Prostate gland (tissue), 2 donors: ENCODE results near the gene CRYBG1.

ENCODE experiments used
- CTCF ChIP-seq, 4 experiments: fragments of 200-600 bp in 2 of 4; fragments of 450-650 bp in 2 of 4; sonication (generic) in 2 of 4; IDR thresholded peaks; 1 replicate in 3 of 4; 2 replicates in 1 of 4; pipeline ENCODE4 v1.5.1; 2016 to 2019; ENCODE audit warnings: antibody characterized with exemption in 4 of 4, mild to moderate bottlenecking in 2 of 4, moderate library complexity in 2 of 4
- POLR2A ChIP-seq: fragments of 450-650 bp; IDR thresholded peaks from one replicate; pipeline ENCODE4 v1.6.1; 2016; ENCODE audit warnings: antibody characterized with exemption, mild to moderate bottlenecking

- TF ChIP-seq CTCF (IDR thresholded peaks at IDR 0.05) (no peak), POLR2A (no peak)
Observed at GRCh38 chr6:106474466-106474865, 113.9 kb downstream of the CRYBG1 start.
